ENCODE measurements around the gene SPAG4.
A peak's percentile ranks its signal among the peaks of the same experiment; 100 is the strongest.

Gene SPAG4

DNA sequence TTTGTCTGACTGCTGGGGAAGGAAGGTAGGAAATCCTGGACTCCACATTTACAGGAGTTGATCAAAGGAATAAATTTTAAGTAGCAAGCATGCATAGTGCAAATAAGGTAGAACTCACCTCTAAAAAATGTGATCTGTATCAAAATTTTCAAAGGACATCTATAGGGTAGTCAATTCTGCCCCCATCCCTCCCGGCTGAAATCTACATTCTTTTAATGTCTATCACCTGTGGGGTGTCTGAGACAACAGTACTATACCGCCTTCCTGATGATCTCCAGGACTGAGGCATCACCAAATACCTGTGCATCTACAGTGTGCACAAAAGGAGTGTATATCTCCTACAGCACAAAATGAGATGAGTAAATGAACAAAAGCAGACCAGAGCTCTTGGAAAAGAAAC is 29.2 kb downstream of the SPAG4 start:
- in situ Hi-C loops (cut with MboI; ENCODE audit: low sequenced_read_pairs): no loop called here
- no peaks in the 10 kb centered on the region for H3K27me3 ChIP-seq (ENCODE audit: low read depth)
- peaks cover under 1% of the 10 kb centered on the region for H3K4me1 ChIP-seq
- no peaks in the 10 kb centered on the region for H3K9me3 ChIP-seq
- DNase-seq (ENCODE audit: low spot score in 2 of 2): no peak
- H3K4me3 ChIP-seq: no peak overlapping the region
- H3K36me3 ChIP-seq (replicated peaks): 0 out of 2 replicates have a peak, but pooled peaks cover 3% of the 10 kb centered on the region

DNA sequence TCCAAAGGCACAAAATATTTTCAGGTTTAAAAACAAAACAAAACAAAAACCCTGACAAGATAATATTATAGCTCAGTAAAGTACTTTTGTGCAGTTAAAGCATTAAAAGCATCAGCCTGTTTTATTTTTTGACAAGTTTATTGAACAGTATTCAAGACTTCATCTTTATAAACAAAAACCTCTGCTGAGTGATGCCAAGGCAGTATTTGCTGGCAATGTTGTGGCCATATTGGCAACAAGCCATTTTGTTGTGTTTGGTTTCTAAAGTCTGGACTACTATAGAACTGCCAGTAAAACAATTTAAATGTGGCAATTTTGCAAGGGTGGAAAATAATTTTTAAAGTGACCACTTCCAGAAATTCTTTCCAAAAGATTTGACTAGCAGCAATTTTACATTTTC is 33.2 kb downstream of the SPAG4 start:
- no peak for DNase-seq (ENCODE audit: low spot score in 2 of 2)
- Histone ChIP-seq H3K4me3 (no peak overlapping the region), H3K36me3 (replicated peaks) (peaks cover 25% of the 10 kb centered on the region), H3K9me3 (no peaks in the 10 kb centered on the region), H3K27me3 (ENCODE audit: low read depth) (no peaks in the 10 kb centered on the region), H3K4me1 (peaks cover 2% of the 10 kb centered on the region; the same call in 1 of the 2 replicates)
- in situ Hi-C loops (cut with MboI; ENCODE audit: low sequenced_read_pairs): no loop called here

DNA sequence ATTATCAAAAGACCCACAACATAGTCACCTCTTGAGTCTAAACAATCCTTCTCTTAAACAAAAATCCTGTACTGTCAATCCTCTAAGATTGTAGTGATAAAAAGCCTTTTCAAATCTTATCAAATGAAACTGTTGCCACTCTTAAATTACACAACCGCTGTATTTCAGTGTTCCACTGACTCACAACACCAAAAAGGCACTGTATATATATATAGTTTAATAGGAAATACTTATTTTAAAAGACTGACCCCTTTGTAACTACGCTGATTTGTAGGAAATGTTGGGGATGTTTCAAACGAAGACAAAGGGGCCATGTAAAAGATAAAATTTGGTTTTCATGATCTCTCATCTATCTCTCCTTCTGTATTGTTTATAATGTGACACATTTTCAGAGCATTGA is 35.0 kb downstream of the SPAG4 start:
- DNase-seq (ENCODE audit: low spot score in 2 of 2): no peak
- in situ Hi-C loops (cut with MboI; ENCODE audit: low sequenced_read_pairs): no loop called here
- H3K36me3 ChIP-seq (replicated peaks): peaks cover 43% of the 10 kb centered on the region

DNA sequence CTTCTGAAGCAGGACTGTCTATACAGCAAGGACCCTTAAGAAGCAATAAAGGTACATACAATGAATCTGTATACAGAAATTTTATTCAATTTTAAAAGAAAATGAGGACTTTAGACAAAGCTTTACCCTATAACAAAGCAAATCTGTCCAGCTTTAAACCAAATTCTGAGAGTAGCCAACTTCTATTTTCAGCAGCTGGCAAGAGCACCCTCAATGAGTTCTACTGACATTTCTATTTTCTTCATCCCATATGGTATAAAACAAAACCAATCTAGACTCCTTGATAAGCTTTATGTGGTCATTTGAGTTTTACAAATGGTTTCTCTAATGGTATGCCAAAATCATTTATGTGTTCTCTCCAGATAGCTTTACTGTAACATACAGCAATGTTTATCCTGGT is 36.3 kb downstream of the SPAG4 start:
- H3K4me3 ChIP-seq: no peak overlapping the region
- in situ Hi-C loops (cut with MboI; ENCODE audit: low sequenced_read_pairs): no loop called here
- H3K36me3 ChIP-seq (replicated peaks): peaks cover 53% of the 10 kb centered on the region
- H3K27me3 ChIP-seq (ENCODE audit: low read depth): no peaks in the 10 kb centered on the region
- H3K4me1 ChIP-seq: peaks cover 2% of the 10 kb centered on the region; the same call in 1 of the 2 replicates
- H3K9me3 ChIP-seq: no peaks in the 10 kb centered on the region
- DNase-seq (ENCODE audit: low spot score in 2 of 2): no peak

More for the DNA sequence above, 35.0 kb downstream of the SPAG4 start:
- no peak overlapping the region for H3K4me3 ChIP-seq
- H3K27me3 ChIP-seq (ENCODE audit: low read depth): no peaks in the 10 kb centered on the region
- H3K4me1 ChIP-seq: peaks cover 2% of the 10 kb centered on the region; the same call in 1 of the 2 replicates
- no peaks in the 10 kb centered on the region for H3K9me3 ChIP-seq

DNA sequence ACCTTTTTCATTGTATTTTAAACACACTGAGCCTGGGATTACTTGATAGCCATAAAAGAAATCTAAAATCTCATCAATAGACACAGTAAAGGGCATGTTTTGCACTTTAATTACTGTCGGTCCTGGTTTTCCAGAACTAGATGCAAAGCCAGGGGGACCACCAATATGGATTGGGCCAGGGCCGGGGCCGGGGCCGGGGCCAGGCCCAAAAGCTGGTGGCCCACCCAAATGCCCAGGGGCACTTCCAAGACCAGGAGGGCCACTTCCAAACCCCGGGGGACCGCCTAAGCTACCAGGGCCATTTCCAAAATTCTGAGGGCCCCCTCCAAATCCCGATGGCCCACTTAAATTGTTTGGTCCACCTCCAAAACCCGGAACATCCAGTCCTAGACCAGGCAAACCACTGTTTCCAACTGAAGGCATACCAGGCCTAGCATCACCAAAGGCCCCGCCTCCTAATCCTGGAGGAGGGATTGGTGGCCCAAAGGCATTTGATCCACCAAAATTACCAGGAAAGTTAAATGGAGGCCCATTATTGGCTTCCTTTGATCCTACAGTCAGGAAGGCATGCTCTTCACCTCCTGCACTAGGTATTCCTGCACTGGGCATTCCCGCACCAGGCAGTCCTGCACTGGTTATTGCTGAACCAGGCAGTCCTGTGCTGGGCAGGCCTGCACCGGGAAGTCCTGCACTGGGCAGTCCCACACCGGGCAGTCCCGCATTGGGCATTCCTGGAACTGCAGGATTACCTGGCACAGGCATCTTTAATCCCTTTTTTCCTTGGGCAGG is 37.2 kb downstream of the SPAG4 start:
- Histone ChIP-seq H3K4me3 (no peak overlapping the region), H3K36me3 (replicated peaks) (peaks cover 58% of the 10 kb centered on the region), H3K9me3 (no peaks in the 10 kb centered on the region), H3K27me3 (ENCODE audit: low read depth) (no peaks in the 10 kb centered on the region), H3K4me1 (peaks cover 2% of the 10 kb centered on the region; the same call in 1 of the 2 replicates)
- in situ Hi-C loops (cut with MboI; ENCODE audit: low sequenced_read_pairs): no loop called here
- DNase-seq (ENCODE audit: low spot score in 2 of 2): no peak

DNA sequence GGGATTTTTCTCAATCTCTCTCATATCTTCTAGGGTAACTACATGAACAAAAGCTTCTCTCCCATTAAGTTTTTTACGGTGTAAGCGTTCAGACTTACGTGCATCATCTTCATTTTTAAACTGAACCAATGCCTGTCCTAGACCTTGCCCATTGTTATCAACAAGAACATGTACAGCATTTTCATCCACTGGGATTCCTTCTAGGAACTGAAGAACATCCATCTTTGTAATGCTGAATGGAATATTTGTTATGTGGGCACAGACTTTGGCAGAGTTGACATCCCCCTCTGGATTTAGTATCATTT is 37.8 kb downstream of the SPAG4 start:
- no peaks in the 10 kb centered on the region for H3K27me3 ChIP-seq (ENCODE audit: low read depth)
- in situ Hi-C loops (cut with MboI; ENCODE audit: low sequenced_read_pairs): no loop called here
- H3K4me1 ChIP-seq: peaks cover 2% of the 10 kb centered on the region; the same call in 1 of the 2 replicates
- no peaks in the 10 kb centered on the region for H3K9me3 ChIP-seq
- no peak for DNase-seq (ENCODE audit: low spot score in 2 of 2)
- H3K36me3 ChIP-seq (replicated peaks): peaks cover 58% of the 10 kb centered on the region
- H3K4me3 ChIP-seq: no peak overlapping the region

DNA sequence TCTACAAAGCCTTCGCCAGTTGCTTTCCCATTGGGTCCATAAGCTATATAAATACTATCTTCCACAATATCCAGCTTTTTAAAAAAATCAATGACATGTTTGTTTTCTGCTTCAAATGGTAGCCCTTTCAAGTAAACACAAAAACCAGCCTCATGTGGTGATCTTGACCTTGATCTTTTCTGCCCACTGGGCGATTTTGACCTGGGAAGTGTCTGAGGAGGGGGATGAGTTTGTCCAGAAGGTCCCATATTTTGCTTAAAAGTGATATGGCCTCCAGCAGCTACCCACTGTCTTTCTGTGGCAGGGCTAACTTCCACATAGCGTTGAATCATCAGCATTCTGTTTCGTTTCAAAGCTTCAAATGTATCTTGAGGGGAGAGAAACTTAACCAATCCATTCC is 38.3 kb downstream of the SPAG4 start:
- Histone ChIP-seq H3K4me3 (no peak overlapping the region), H3K4me1 (peaks cover 2% of the 10 kb centered on the region; the same call in 1 of the 2 replicates), H3K36me3 (replicated peaks) (peaks cover 58% of the 10 kb centered on the region), H3K27me3 (ENCODE audit: low read depth) (no peaks in the 10 kb centered on the region), H3K9me3 (no peaks in the 10 kb centered on the region)
- DNase-seq (ENCODE audit: low spot score in 2 of 2): no peak
- in situ Hi-C loops (cut with MboI; ENCODE audit: low sequenced_read_pairs): no loop called here

DNA sequence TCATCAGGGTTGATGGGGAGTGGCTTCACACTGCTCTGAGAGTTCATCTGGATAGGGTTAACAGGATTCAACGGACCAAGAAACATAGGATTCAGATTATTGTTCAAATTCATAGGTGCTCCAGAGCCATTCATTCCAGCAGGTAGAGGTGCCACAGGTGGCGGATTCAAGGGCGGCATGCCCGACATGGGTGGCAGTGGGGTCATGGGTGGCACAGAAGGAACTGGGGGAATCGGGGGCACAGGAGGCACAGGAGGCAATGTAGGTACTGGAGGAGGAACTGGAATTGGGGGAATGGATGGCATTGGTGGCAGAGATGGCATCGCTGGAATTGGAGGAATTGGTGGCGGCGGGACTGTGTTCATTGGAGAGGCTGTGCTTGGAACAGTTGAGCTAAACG is 38.8 kb downstream of the SPAG4 start:
- Histone ChIP-seq H3K9me3 (no peaks in the 10 kb centered on the region), H3K36me3 (replicated peaks) (peaks cover 56% of the 10 kb centered on the region), H3K4me3 (no peak overlapping the region), H3K27me3 (ENCODE audit: low read depth) (no peaks in the 10 kb centered on the region), H3K4me1 (peaks cover 4% of the 10 kb centered on the region)
- in situ Hi-C loops (cut with MboI; ENCODE audit: low sequenced_read_pairs): no loop called here
- no peak for DNase-seq (ENCODE audit: low spot score in 2 of 2)

DNA sequence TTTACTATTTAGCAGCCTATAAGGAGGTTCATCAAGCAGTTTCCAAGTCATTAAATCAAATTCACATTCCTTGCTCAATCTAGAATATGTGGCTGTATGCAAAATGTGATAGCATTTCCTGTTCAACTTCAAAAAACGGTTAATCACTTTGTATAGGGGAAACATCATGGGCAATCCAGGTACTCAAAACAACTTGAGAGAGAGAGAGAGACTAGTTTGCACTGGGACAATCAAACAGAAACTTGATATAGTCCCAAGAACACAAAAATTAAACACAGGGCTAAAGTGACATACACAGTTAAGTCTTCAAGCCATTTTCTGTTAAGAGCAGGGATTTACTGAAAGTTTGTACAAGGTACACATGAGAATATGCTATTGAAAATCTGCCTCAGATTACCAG is 41.6 kb downstream of the SPAG4 start:
- DNase-seq (ENCODE audit: low spot score in 2 of 2): no peak
- Histone ChIP-seq H3K9me3 (no peaks in the 10 kb centered on the region), H3K4me1 (peaks cover 13% of the 10 kb centered on the region), H3K4me3 (no peak overlapping the region), H3K36me3 (replicated peaks) (peaks cover 47% of the 10 kb centered on the region), H3K27me3 (ENCODE audit: low read depth) (no peaks in the 10 kb centered on the region)
- in situ Hi-C loops (cut with MboI; ENCODE audit: low sequenced_read_pairs): no loop called here

DNA sequence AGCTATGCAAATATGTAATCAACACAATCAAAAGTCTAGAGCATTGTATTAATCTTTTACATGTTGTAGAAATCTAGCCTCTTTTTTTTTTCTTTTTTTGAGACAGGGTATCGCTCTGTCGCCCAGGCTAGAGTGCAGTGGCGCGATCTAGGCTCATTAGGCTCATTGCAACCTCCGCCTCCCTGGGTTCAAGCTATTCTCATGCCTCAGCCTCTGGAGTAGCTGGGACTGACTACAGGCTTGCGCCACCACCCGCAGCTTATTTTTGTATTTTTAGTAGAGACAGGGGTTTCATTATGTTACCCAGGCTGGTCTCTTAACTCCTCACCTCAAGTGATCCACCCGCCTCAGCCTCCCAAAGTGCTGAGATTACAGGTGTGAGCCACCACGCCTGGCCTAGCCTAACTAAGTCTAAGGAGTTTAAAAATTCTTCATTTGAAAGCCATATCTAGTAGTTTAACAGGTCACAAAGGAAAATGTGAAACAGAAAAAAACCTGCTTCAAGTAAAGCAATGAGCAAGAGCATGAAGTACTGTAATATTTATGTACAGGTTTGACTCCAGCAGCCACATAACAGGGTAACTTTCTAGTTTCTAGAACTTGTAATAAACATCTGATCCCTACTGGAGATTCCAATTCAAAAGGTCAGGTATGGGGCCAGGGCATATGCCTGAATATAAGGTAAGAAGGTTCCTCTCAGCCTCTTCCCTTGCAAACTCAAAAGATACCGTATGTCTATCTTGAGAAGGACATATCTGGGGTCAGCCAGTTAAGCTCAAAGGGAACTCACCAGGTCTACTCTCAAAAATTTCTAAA is 44.7 kb downstream of the SPAG4 start:
- Histone ChIP-seq H3K4me1 (peaks cover 17% of the 10 kb centered on the region), H3K36me3 (replicated peaks) (peaks cover 19% of the 10 kb centered on the region), H3K9me3 (no peaks in the 10 kb centered on the region), H3K4me3 (no peak overlapping the region), H3K27me3 (ENCODE audit: low read depth) (no peaks in the 10 kb centered on the region)
- in situ Hi-C loops (cut with MboI; ENCODE audit: low sequenced_read_pairs): no loop called here
- no peak for DNase-seq (ENCODE audit: low spot score in 2 of 2)

DNA sequence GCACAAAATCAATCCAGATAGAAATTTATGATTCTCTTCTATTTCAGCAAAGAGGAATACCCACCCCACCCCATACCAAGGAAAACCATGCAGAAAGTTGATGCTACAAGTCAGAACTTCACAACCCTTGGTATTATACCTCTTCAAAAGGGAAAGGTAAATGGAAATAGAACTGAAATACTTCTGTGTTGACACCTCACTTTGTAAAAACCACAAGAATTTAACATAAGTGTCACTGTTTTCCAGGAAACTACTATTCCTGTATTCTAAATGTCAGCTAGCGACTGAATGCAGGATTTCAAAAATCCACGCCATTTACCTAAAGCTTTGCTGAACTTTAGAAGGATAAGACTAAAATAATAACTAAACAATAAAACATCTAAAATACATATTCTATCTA is 45.4 kb downstream of the SPAG4 start:
- no peaks in the 10 kb centered on the region for H3K9me3 ChIP-seq
- H3K27me3 ChIP-seq (ENCODE audit: low read depth): no peaks in the 10 kb centered on the region
- DNase-seq (ENCODE audit: low spot score in 2 of 2): no peak
- in situ Hi-C loops (cut with MboI; ENCODE audit: low sequenced_read_pairs): no loop called here
- H3K36me3 ChIP-seq (replicated peaks): peaks cover 11% of the 10 kb centered on the region
- no peak overlapping the region for H3K4me3 ChIP-seq
- H3K4me1 ChIP-seq: peaks cover 17% of the 10 kb centered on the region

DNA sequence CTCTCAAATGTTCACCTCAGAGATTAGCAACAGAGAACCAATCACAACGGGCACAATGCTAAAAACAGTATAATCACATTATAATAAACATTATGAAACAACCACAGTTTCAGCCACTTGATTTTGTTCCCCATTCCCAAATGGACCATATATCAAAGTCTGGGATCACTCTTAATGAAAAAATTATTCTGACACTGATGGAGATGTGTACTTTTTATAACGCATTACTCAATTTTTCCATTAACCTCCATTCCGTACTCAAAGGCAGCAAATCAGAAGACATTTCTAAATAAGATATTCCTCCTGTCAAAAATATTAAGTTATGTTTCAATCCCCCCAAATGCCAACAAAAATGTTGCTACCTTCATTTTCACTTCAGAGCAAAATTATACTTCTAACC is 46.3 kb downstream of the SPAG4 start:
- H3K4me1 ChIP-seq: peaks cover 17% of the 10 kb centered on the region
- H3K27me3 ChIP-seq (ENCODE audit: low read depth): no peaks in the 10 kb centered on the region
- DNase-seq (ENCODE audit: low spot score in 2 of 2): no peak
- H3K4me3 ChIP-seq: peak overlapping the region; percentile 88
- H3K9me3 ChIP-seq: no peaks in the 10 kb centered on the region
- H3K36me3 ChIP-seq (replicated peaks): peaks cover 5% of the 10 kb centered on the region
- in situ Hi-C loops (cut with MboI; ENCODE audit: low sequenced_read_pairs): no loop called here

DNA sequence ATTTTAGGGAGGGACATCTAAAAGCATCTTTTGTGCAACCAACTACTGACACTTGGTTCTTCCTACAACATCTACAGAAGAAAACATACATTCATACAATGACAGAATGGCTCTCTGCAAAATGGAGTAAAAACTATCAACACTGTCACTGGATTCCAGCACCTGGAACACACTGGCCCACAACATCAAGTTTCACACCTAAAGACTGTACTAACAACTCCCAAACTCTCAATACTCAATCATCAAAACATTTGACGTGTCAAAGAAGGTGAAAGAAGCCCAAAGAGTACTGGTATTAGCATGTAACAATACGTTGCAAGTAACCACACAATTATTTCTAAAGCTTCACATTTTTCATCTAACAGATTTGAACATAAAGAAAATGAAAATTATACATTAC is 46.9 kb downstream of the SPAG4 start:
- no peaks in the 10 kb centered on the region; the same call in 1 of the 2 replicates for H3K36me3 ChIP-seq (replicated peaks)
- in situ Hi-C loops (cut with MboI; ENCODE audit: low sequenced_read_pairs): no loop called here
- no peak for DNase-seq (ENCODE audit: low spot score in 2 of 2)
- H3K4me3 ChIP-seq: peak overlapping the region; percentile 88
- peaks cover 17% of the 10 kb centered on the region for H3K4me1 ChIP-seq
- no peaks in the 10 kb centered on the region for H3K9me3 ChIP-seq
- no peaks in the 10 kb centered on the region for H3K27me3 ChIP-seq (ENCODE audit: low read depth)

Data from HAP-1 (cell line).